ENCODE results near the gene TXNRD2. TPM values are rescaled to one million over a fixed set of nuclear protein-coding genes. Genes with fewer than 3 reads are reported as not detected.

TXNRD2 gene
- total RNA-seq, 1 experiment from 2014 or later = 19.7 TPM

- H4K20me1 ChIP-seq (ENCODE audit: insufficient read depth) = no peaks in the 10 kb centered on the region
- H3K27ac ChIP-seq (ENCODE audit: low read depth, low read length) = no peak overlapping the region
- no peaks in the 10 kb centered on the region for H3K9me3 ChIP-seq (ENCODE audit: control insufficient read depth in 1 of 2, insufficient read depth in 1 of 2, low read depth in 1 of 2, low read length in 2 of 2)
- H3K36me3 ChIP-seq (ENCODE audit: control insufficient read depth in 1 of 2, insufficient read depth in 2 of 2, low read length in 2 of 2) = no peaks in the 10 kb centered on the region
- DNase-seq (ENCODE audit: low read depth, low spot score) = no peak
- ATAC-seq = no peak
- ChIA-PET CTCF (interaction anchor here (2.0 kb wide), 1 partner anchor 8 kb away, joined by 7 read pairs; no protein-coding TSS in a partner anchor), RAD21 (ENCODE audit: low non-redundant PET in 1 of 2, low total read pairs in 2 of 2, uncharacterized antibody in 2 of 2, unreplicated experiment in 2 of 2) (no interaction called here), POLR2A (no interaction called here)
- no peaks in the 10 kb centered on the region for H3K9me2 ChIP-seq (ENCODE audit: insufficient read depth)
- H3K4me1 ChIP-seq (ENCODE audit: control insufficient read depth in 1 of 2, insufficient read depth in 2 of 2, low read length in 2 of 2) = no peaks in the 10 kb centered on the region
- H3K79me2 ChIP-seq (ENCODE audit: insufficient read depth, low read length) = no peaks in the 10 kb centered on the region
- H3K4me2 ChIP-seq (ENCODE audit: low read length) = no peak overlapping the region
- H3K9ac ChIP-seq (ENCODE audit: low read length) = no peak overlapping the region
- TF ChIP-seq FOSL1 (IDR thresholded peaks at IDR 0.05; ENCODE audit: low read depth) (no peak), SP1 (IDR thresholded peaks at IDR 0.05; ENCODE audit: low read depth) (no peak), ELF1 (IDR thresholded peaks at IDR 0.05; ENCODE audit: borderline replicate concordance, low read depth) (no peak), CBX3 (IDR thresholded peaks at IDR 0.05; ENCODE audit: low read depth) (no peak), POLR2AphosphoS5 (IDR thresholded peaks at IDR 0.05; ENCODE audit: low read depth, low read length) (no peak), ZNF274 (IDR thresholded peaks at IDR 0.05; ENCODE audit: low read depth, low read length) (no peak), CEBPB (IDR thresholded peaks at IDR 0.05; ENCODE audit: low read depth) (no peak), CTCF (IDR thresholded peaks at IDR 0.05 in 2 of 3, conservative IDR thresholded peaks at IDR 0.05 in 1 of 3; ENCODE audit: borderline replicate concordance in 1 of 3, insufficient read depth in 1 of 3, low read depth in 2 of 3, low read length in 2 of 3) (no peak), SRF (IDR thresholded peaks at IDR 0.05; ENCODE audit: low read depth) (no peak), POLR2A (IDR thresholded peaks at IDR 0.05; ENCODE audit: borderline replicate concordance, extremely low read depth, insufficient read depth, insufficient read length) (no peak), ATF3 (IDR thresholded peaks at IDR 0.05) (no peak)
- no peak overlapping the region for H2AFZ ChIP-seq (ENCODE audit: low read depth, low read length, poor library complexity, severe bottlenecking)
- no peaks in the 10 kb centered on the region for H3K27me3 ChIP-seq (ENCODE audit: insufficient read depth, low read length)
- no TSS peak for BruUV-seq (replicated peaks)
- H3K4me3 ChIP-seq (replicated peaks in 1 of 2; ENCODE audit: low read depth in 1 of 2, low read length in 2 of 2) = no peak overlapping the region
- intact Hi-C loops (cut with micrococcal nuclease) = no loop called here
Observed at GRCh38 chr22:19918332-19919106, 23.1 kb downstream of the TXNRD2 start.

All from HCT116 (cell line).